GM19468 (cell line): Measurements from ENCODE around the gene PNMA8B.
"Not testable (repeated sequence)": the region's sequence is repeated elsewhere in the genome, so short reads cannot be mapped to it uniquely, and the experiment has no call there.

Experiments
- ATAC-seq: cut with Tn5 transposase; IDR thresholded peaks from one replicate; pipeline ENCODE4 v1.9.1; 2021; ENCODE audit warnings: mild to moderate bottlenecking, moderate library complexity, moderate number of reproducible peaks; ENCODE audit not compliant: unreplicated experiment; ENCODE audit errors: extremely low read depth

Gene PNMA8B

GRCh38 chr19:46515290-46515609, 19.6 kb upstream of the PNMA8B start:
- no peak for ATAC-seq

GRCh38 chr19:46514589-46515289, 19.1 kb upstream of the PNMA8B start:
- no peak for ATAC-seq

GRCh38 chr19:46513461-46514236, 18.0 kb upstream of the PNMA8B start:
- no peak for ATAC-seq

GRCh38 chr19:46511237-46511636, 15.6 kb upstream of the PNMA8B start:
- no peak for ATAC-seq

- no peak for ATAC-seq
Measured at GRCh38 chr19:46508206-46508605, 12.5 kb upstream of the PNMA8B start.

- ATAC-seq, result no peak
Measured at GRCh38 chr19:46503848-46504453, 8.3 kb upstream of the PNMA8B start.

- ATAC-seq, result no peak
Measured at GRCh38 chr19:46502891-46503290, 7.2 kb upstream of the PNMA8B start.

GRCh38 chr19:46499692-46500091, 4.0 kb upstream of the PNMA8B start:
- no peak for ATAC-seq

- no peak for ATAC-seq
Measured at GRCh38 chr19:46497773-46498172, 2.1 kb upstream of the PNMA8B start.

GRCh38 chr19:46496886-46497285, 1.2 kb upstream of the PNMA8B start:
- not testable (repeated sequence) for ATAC-seq

- no peak for ATAC-seq
Measured at GRCh38 chr19:46496304-46496703, 637 bp upstream of the PNMA8B start.

- no peak for ATAC-seq
Measured at GRCh38 chr19:46494941-46495785, 504 bp downstream of the PNMA8B start.

GRCh38 chr19:46494146-46494940, 1.3 kb downstream of the PNMA8B start:
- no peak for ATAC-seq

GRCh38 chr19:46493236-46494145, 2.2 kb downstream of the PNMA8B start:
- no peak for ATAC-seq

- no peak for ATAC-seq
Measured at GRCh38 chr19:46492841-46493235, 2.8 kb downstream of the PNMA8B start.

- no peak for ATAC-seq
Measured at GRCh38 chr19:46491975-46492682, 3.5 kb downstream of the PNMA8B start.

GRCh38 chr19:46490774-46491173, 4.9 kb downstream of the PNMA8B start:
- ATAC-seq, result no peak
